ENCODE measurements around the gene SLC16A2.

SLC16A2 gene

GRCh38 chrX:74405973-74406489 lies 15.3 kb upstream of the SLC16A2 start:
- Histone ChIP-seq H3K36me3 (ENCODE audit: control insufficient read depth in 4 of 4, insufficient read depth in 4 of 4, low read length in 3 of 4) (no peaks in the 10 kb centered on the region), H3K4me1 (ENCODE audit: control extremely low read depth in 1 of 4, control insufficient read depth in 4 of 4, insufficient read depth in 4 of 4, low read length in 3 of 4) (no peaks in the 10 kb centered on the region), H3K27me3 (replicated peaks in 2 of 5; ENCODE audit: control insufficient read depth in 4 of 5, insufficient read depth in 5 of 5, low read length in 4 of 5) (no peaks in the 10 kb centered on the region), H3K27ac (ENCODE audit: insufficient read depth in 1 of 2, low read depth in 1 of 2, low read length in 2 of 2, poor library complexity in 1 of 2, severe bottlenecking in 2 of 2) (no peak overlapping the region), H3K4me3 (ENCODE audit: control insufficient read depth in 1 of 7, extremely low read depth in 1 of 7, insufficient read depth in 4 of 7, low read depth in 2 of 7, low read length in 6 of 7) (no peak overlapping the region), H3K9me3 (ENCODE audit: control extremely low read depth in 1 of 5, control insufficient read depth in 4 of 5, insufficient read depth in 2 of 5, low read depth in 1 of 5, low read length in 4 of 5) (peaks cover 0 to 3% (median 0%) of the 10 kb centered on the region in 5 experiments)
- ChIA-PET CTCF (no interaction called here), POLR2A (no interaction called here)
- 100% methylated on average over 1 of the region's 2 CpGs for WGBS (ENCODE audit: insufficient coverage)
- no peak for DNase-seq

GRCh38 chrX:74408304-74408703 lies 13.0 kb upstream of the SLC16A2 start:
- WGBS (ENCODE audit: insufficient coverage), result no CpG with 5 or more reads among the region's 1 CpG
- DNase-seq, result no peak
- CTCF ChIA-PET, result no interaction called here
- no peaks in the 10 kb centered on the region for H3K36me3 ChIP-seq (ENCODE audit: control insufficient read depth in 4 of 4, insufficient read depth in 4 of 4, low read length in 3 of 4)
- POLR2A ChIA-PET, result no interaction called here
- H3K4me3 ChIP-seq (ENCODE audit: control insufficient read depth in 1 of 7, extremely low read depth in 1 of 7, insufficient read depth in 4 of 7, low read depth in 2 of 7, low read length in 6 of 7), result no peak overlapping the region
- peaks cover 0 to 3% (median 0%) of the 10 kb centered on the region in 5 experiments for H3K9me3 ChIP-seq (ENCODE audit: control extremely low read depth in 1 of 5, control insufficient read depth in 4 of 5, insufficient read depth in 2 of 5, low read depth in 1 of 5, low read length in 4 of 5)
- no peaks in the 10 kb centered on the region for H3K4me1 ChIP-seq (ENCODE audit: control extremely low read depth in 1 of 4, control insufficient read depth in 4 of 4, insufficient read depth in 4 of 4, low read length in 3 of 4)
- H3K27me3 ChIP-seq (replicated peaks in 2 of 5; ENCODE audit: control insufficient read depth in 4 of 5, insufficient read depth in 5 of 5, low read length in 4 of 5), result no peaks in the 10 kb centered on the region
- no peak overlapping the region for H3K27ac ChIP-seq (ENCODE audit: insufficient read depth in 1 of 2, low read depth in 1 of 2, low read length in 2 of 2, poor library complexity in 1 of 2, severe bottlenecking in 2 of 2)

GRCh38 chrX:74419864-74420195 lies 1.5 kb upstream of the SLC16A2 start:
- Histone ChIP-seq H3K27me3 (replicated peaks in 2 of 5; ENCODE audit: control insufficient read depth in 4 of 5, insufficient read depth in 5 of 5, low read length in 4 of 5) (peaks cover 0 to 19% (median 0%) of the 10 kb centered on the region in 5 experiments), H3K27ac (ENCODE audit: insufficient read depth in 1 of 2, low read depth in 1 of 2, low read length in 2 of 2, poor library complexity in 1 of 2, severe bottlenecking in 2 of 2) (no peak overlapping the region), H3K4me3 (ENCODE audit: control insufficient read depth in 1 of 7, extremely low read depth in 1 of 7, insufficient read depth in 4 of 7, low read depth in 2 of 7, low read length in 6 of 7) (peak overlapping the region in 6 of 7 experiments; percentile 45 to 78 (median 64)), H3K9me3 (ENCODE audit: control extremely low read depth in 1 of 5, control insufficient read depth in 4 of 5, insufficient read depth in 2 of 5, low read depth in 1 of 5, low read length in 4 of 5) (peaks cover 0 to 3% (median 0%) of the 10 kb centered on the region in 5 experiments), H3K36me3 (ENCODE audit: control insufficient read depth in 4 of 4, insufficient read depth in 4 of 4, low read length in 3 of 4) (no peaks in the 10 kb centered on the region), H3K4me1 (ENCODE audit: control extremely low read depth in 1 of 4, control insufficient read depth in 4 of 4, insufficient read depth in 4 of 4, low read length in 3 of 4) (peaks cover 0 to 17% (median 8%) of the 10 kb centered on the region in 4 experiments)
- peak in 2 of 3 donors; percentile 48 to 65 for DNase-seq
- 54% methylated on average over 20 of the region's 20 CpGs for WGBS (ENCODE audit: insufficient coverage)
- POLR2A ChIA-PET, result no interaction called here
- CTCF ChIA-PET, result interaction anchor here (1.3 kb wide), 1 partner anchor 38 kb away, joined by 3 read pairs; no protein-coding TSS in a partner anchor

- Histone ChIP-seq H3K27ac (ENCODE audit: insufficient read depth in 1 of 2, low read depth in 1 of 2, low read length in 2 of 2, poor library complexity in 1 of 2, severe bottlenecking in 2 of 2) (no peak overlapping the region), H3K36me3 (ENCODE audit: control insufficient read depth in 4 of 4, insufficient read depth in 4 of 4, low read length in 3 of 4) (no peaks in the 10 kb centered on the region), H3K27me3 (replicated peaks in 2 of 5; ENCODE audit: control insufficient read depth in 4 of 5, insufficient read depth in 5 of 5, low read length in 4 of 5) (peaks cover 0 to 19% (median 0%) of the 10 kb centered on the region in 5 experiments), H3K9me3 (ENCODE audit: control extremely low read depth in 1 of 5, control insufficient read depth in 4 of 5, insufficient read depth in 2 of 5, low read depth in 1 of 5, low read length in 4 of 5) (peaks cover 0 to 3% (median 0%) of the 10 kb centered on the region in 5 experiments), H3K4me3 (ENCODE audit: control insufficient read depth in 1 of 7, extremely low read depth in 1 of 7, insufficient read depth in 4 of 7, low read depth in 2 of 7, low read length in 6 of 7) (peak overlapping the region; percentile 25 to 78 (median 59)), H3K4me1 (ENCODE audit: control extremely low read depth in 1 of 4, control insufficient read depth in 4 of 4, insufficient read depth in 4 of 4, low read length in 3 of 4) (peaks cover 0 to 17% (median 8%) of the 10 kb centered on the region in 4 experiments)
- peak in 2 of 3 donors; percentile 25 to 48 for DNase-seq
- ChIA-PET POLR2A (no interaction called here), CTCF (interaction anchor here (0.7 to 1.3 kb wide), 2 partner anchors 39 to 115 kb away, joined by 3 read pairs; no protein-coding TSS in a partner anchor)
- WGBS (ENCODE audit: insufficient coverage), result 37% methylated on average over 32 of the region's 54 CpGs
Observed at GRCh38 chrX:74420196-74421035, 877 bp upstream of the SLC16A2 start.

GRCh38 chrX:74421740-74422352 lies 553 bp downstream of the SLC16A2 start:
- Histone ChIP-seq H3K36me3 (ENCODE audit: control insufficient read depth in 4 of 4, insufficient read depth in 4 of 4, low read length in 3 of 4) (no peaks in the 10 kb centered on the region), H3K27ac (ENCODE audit: insufficient read depth in 1 of 2, low read depth in 1 of 2, low read length in 2 of 2, poor library complexity in 1 of 2, severe bottlenecking in 2 of 2) (no peak overlapping the region), H3K4me3 (ENCODE audit: control insufficient read depth in 1 of 7, extremely low read depth in 1 of 7, insufficient read depth in 4 of 7, low read depth in 2 of 7, low read length in 6 of 7) (peak overlapping the region in 5 of 7 experiments; percentile 6 to 78 (median 70)), H3K27me3 (replicated peaks in 2 of 5; ENCODE audit: control insufficient read depth in 4 of 5, insufficient read depth in 5 of 5, low read length in 4 of 5) (peaks cover 0 to 19% (median 0%) of the 10 kb centered on the region in 5 experiments), H3K9me3 (ENCODE audit: control extremely low read depth in 1 of 5, control insufficient read depth in 4 of 5, insufficient read depth in 2 of 5, low read depth in 1 of 5, low read length in 4 of 5) (peaks cover 0 to 3% (median 0%) of the 10 kb centered on the region in 5 experiments), H3K4me1 (ENCODE audit: control extremely low read depth in 1 of 4, control insufficient read depth in 4 of 4, insufficient read depth in 4 of 4, low read length in 3 of 4) (peaks cover 0 to 17% (median 8%) of the 10 kb centered on the region in 4 experiments)
- WGBS (ENCODE audit: insufficient coverage), result 42% methylated on average over 41 of the region's 46 CpGs
- DNase-seq, result no peak
- CTCF ChIA-PET, result interaction anchor here (1.3 kb wide), 1 partner anchor 38 kb away, joined by 3 read pairs; no protein-coding TSS in a partner anchor
- POLR2A ChIA-PET, result no interaction called here

- H3K4me3 ChIP-seq (ENCODE audit: control insufficient read depth in 1 of 7, extremely low read depth in 1 of 7, insufficient read depth in 4 of 7, low read depth in 2 of 7, low read length in 6 of 7), result peak overlapping the region in 4 of 7 experiments; percentile 6 to 78 (median 71)
- ChIA-PET POLR2A (no interaction called here), CTCF (interaction anchor here (1.3 kb wide), 1 partner anchor 39 kb away, joined by 3 read pairs; no protein-coding TSS in a partner anchor)
- H3K27ac ChIP-seq (ENCODE audit: insufficient read depth in 1 of 2, low read depth in 1 of 2, low read length in 2 of 2, poor library complexity in 1 of 2, severe bottlenecking in 2 of 2), result no peak overlapping the region
- WGBS (ENCODE audit: insufficient coverage), result 23% methylated on average over 44 of the region's 44 CpGs
- H3K27me3 ChIP-seq (replicated peaks in 2 of 5; ENCODE audit: control insufficient read depth in 4 of 5, insufficient read depth in 5 of 5, low read length in 4 of 5), result peaks cover 0 to 19% (median 0%) of the 10 kb centered on the region in 5 experiments
- peaks cover 0 to 3% (median 0%) of the 10 kb centered on the region in 5 experiments for H3K9me3 ChIP-seq (ENCODE audit: control extremely low read depth in 1 of 5, control insufficient read depth in 4 of 5, insufficient read depth in 2 of 5, low read depth in 1 of 5, low read length in 4 of 5)
- peak; percentile 20 to 62 (median 50) for DNase-seq
- H3K36me3 ChIP-seq (ENCODE audit: control insufficient read depth in 4 of 4, insufficient read depth in 4 of 4, low read length in 3 of 4), result no peaks in the 10 kb centered on the region
- peaks cover 0 to 17% (median 8%) of the 10 kb centered on the region in 4 experiments for H3K4me1 ChIP-seq (ENCODE audit: control extremely low read depth in 1 of 4, control insufficient read depth in 4 of 4, insufficient read depth in 4 of 4, low read length in 3 of 4)
Observed at GRCh38 chrX:74422576-74423288, 1.4 kb downstream of the SLC16A2 start.
